GM18505 (cell line): Measurements from ENCODE around the gene MOSMO.

Source experiments
- ATAC-seq: cut with Tn5 transposase; IDR thresholded peaks from one replicate; pipeline ENCODE4 v1.9.1; 2021; ENCODE audit not compliant: unreplicated experiment
- POLR2A ChIP-seq: IDR thresholded peaks from 4 replicates; pipeline ENCODE4 v1.6.1; 2011; ENCODE audit warnings: borderline replicate concordance; ENCODE audit not compliant: insufficient read depth, insufficient read length; ENCODE audit errors: extremely low read depth

MOSMO gene

DNA sequence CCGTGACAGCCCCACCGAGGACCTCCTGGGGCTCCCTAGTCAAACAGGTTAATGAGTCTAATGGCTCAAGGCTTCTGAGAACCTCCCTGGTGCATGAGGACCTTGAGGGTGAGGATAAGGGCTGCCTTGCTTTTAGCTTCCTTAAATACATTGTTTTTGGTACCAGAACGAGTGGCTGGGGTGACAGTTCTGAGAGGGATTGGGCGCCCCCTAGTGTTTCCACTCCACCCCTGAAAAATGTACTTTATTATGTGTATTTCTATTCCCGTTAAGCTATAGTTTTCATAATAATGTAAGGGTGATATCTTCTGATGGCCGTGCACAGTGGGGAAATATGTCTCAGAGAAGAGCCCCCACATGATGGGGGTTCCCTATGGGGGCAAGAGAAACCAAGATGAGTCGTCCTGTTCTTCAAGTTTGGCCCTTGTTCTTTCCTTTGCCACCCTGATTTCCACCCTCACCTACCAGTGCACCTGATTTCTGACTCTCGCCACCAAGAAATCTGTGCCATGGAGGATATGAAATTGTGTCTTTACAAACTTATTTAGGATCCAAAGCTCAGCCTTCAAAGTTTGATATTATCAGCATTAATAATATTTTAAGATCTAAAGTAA, 69.9 kb downstream of the MOSMO start:
- no peak for ATAC-seq
- TF ChIP-seq POLR2A = no peak

DNA sequence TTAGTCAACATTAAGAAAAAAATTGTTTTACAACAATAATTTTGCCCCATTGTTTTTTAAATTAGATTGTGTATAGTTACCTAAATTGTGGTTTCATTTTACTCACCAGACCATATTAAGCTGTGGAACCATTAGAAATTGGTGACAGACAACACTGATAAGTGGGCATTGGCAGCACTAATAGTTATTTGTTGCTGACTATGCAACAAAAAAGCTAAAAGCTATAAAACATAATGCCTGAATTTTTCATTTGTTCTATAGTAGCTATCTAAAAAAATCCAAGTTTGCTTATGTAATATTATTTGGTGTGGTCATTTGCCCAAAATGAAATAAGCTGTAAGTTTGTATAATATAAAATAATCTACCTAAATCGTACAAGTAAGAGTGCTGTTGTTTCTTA, 70.7 kb downstream of the MOSMO start:
- TF ChIP-seq POLR2A = no peak
- no peak for ATAC-seq

DNA sequence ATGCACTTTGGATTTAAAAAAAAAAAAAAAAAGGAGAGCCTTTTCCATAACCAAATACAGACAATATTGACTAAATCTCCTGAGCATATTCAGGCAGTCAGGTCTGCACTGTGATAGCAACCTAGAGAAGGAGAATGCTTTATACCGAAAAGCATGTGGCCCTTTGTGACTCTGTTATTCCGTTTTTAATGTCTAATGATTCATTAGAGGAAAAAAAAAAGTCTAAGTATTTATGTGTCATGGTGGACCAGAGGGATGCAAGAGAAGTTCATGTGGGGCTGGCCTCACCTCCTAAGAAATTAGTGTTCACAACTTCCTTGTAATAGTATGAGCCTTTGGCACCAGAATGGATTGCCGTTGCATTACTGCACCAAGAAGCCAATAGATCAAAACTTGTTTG, 73.1 kb downstream of the MOSMO start:
- ATAC-seq = no peak
- no peak for TF ChIP-seq POLR2A

DNA sequence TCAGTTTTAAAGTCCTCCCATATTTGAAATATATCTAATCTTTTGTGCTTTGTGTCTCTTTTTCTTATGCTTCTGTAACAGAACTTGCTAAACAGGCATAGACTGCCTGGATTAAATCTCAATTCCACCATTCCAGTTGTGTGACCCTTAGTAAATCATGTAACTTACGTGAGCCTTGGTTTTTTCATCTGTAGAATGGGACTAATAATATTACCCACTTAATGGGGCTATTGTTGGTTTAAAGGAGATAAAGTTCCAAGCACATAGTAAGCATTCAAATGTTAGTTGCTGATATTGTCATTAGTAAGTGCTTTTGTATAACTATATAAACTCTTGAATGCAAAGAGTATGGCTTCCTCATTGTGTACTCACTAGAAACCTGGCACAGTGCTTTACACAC, 78.5 kb downstream of the MOSMO start:
- no peak for TF ChIP-seq POLR2A
- ATAC-seq = no peak

DNA sequence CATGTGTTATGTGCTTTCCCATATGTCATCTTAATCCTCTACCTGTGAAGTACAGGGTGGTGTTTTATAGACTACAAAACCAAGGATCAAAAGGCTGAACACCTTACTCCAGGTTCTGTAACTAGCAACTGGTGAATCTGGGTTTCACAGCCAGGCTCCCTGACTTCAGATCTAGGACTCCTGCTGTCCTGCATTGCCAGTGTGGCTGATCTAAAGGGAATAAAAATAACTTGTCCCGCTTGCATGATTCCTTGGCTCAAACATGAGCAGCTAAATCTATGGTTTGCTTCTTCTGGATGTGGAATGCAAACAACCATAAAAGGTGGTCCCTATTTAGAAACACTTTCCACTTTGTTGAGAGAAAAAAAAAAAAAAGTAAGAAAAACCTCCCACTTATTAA, 80.7 kb downstream of the MOSMO start:
- TF ChIP-seq POLR2A = no peak
- no peak for ATAC-seq

DNA sequence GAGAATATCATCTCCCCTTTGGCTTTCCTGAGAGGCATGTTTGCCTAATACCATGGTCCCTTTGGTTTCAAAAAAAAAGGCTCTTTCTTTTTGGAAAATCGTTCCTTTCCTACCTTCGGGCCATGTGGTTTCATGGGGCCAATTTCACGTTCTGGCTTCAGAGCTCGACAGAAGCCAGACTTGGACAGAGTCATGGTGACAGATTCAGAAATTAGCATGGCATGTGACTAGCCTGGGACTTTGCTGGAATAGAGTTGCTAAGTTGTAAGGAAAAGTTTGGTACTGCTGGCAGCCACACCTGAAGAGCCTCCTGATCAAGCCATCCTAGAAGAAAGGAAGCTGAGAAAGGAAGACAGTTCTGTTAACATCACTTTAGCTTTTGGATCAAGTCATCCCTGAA, 82.0 kb downstream of the MOSMO start:
- no peak for ATAC-seq
- TF ChIP-seq POLR2A = no peak

DNA sequence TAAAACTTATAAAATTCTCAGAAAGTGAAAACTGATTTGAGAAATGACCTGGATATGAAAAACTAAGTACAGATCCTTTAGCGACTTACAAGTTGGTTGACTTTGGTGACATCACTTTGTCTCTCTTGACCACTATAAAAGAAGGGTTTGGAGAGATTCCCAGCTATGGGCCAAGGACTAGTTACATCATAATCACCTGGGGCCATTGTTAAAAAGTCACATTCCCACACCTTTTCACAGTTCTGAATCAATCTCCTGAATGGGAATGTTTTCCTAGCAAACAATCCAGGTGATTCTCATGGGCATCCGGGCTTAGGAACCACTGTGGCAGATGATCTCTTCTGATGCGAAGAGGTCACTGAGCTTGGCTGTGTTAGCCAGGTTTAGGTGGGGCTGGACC, 83.8 kb downstream of the MOSMO start:
- no peak for ATAC-seq
- TF ChIP-seq POLR2A = no peak

DNA sequence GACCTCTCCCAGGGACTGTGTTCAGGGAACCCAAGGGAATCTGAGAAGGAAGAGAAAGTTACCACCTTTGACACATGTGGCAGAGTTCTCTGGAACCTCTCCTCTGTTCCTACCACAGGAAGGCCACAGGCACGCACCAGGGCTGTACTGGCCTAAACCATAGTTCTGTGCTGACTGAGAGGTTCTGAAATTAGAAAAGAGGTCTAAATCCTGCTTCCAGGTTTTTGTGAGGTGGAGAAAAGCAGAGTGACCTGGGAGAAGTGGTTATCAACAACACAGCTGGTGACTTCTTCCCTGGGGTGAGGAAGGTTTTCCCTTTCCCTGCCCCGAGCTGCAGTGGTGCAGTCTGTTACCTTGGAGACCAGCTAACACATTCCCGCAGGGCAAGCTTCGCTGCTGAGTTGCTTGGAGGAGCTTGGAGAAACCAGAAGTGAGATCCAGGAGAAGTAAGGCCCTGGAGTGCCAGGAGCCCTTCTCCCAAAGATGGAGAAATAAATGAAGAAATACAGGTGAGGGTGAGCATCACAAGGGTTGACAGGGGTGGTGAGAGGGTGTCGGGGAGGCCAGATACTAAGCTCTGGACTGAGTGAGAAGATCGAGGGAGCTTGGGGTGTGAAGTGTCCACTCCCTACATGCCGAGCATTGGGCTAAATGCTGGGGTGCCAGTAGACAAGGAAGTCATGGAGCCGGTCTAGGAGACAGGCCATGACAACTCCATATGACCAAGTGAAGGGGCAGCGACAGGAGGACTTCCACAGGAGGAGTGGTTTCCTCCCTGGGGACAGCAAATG, 84.4 kb downstream of the MOSMO start, which contains the start of gene VWA3A:
Gene VWA3A, plus strand, starts transcription at position 399 of the 791 bp plus-strand sequence. Its CDS starts 97 bp downstream, at position 496.
- ATAC-seq = no peak
- no peak for TF ChIP-seq POLR2A

DNA sequence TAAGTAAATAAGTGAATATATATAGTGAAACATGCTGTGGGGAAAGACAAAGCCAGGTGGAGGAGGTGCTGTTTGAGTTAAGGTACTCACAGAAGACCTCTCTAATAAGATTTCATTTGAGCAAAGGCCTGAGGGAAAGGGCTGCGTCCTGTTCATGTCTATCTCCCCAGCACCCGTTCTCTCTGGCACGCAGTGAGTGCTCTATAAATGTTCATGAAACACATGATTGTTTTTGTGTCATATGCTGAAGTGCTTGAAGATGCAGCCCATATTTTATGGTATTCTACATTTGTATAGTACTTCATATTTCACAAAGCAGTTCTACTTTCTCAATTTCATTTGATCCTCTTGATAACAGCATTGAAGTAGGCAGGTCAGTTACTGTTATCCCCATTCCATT, 85.4 kb downstream of the MOSMO start:
- no peak for TF ChIP-seq POLR2A
- no peak for ATAC-seq

DNA sequence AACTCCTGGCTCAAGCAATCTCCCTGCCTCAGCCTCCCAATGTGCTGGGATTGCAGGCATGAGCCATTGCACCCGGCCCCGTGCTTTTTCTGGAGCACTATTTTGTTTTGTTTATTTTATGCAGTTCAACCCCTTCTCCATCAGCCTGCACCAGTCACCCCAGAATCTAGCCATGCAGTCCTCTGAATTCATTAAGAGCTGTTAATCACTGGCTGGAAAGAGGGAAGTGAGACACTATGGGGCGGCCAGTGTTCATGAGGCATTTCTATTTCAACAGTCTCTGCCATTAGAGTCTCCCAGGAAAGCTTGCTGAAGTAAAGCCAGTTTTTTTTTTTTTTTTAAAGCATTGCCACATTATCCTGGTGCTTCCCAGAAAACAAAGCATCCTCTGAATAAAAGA, 86.1 kb downstream of the MOSMO start:
- no peak for ATAC-seq
- no peak for TF ChIP-seq POLR2A

DNA sequence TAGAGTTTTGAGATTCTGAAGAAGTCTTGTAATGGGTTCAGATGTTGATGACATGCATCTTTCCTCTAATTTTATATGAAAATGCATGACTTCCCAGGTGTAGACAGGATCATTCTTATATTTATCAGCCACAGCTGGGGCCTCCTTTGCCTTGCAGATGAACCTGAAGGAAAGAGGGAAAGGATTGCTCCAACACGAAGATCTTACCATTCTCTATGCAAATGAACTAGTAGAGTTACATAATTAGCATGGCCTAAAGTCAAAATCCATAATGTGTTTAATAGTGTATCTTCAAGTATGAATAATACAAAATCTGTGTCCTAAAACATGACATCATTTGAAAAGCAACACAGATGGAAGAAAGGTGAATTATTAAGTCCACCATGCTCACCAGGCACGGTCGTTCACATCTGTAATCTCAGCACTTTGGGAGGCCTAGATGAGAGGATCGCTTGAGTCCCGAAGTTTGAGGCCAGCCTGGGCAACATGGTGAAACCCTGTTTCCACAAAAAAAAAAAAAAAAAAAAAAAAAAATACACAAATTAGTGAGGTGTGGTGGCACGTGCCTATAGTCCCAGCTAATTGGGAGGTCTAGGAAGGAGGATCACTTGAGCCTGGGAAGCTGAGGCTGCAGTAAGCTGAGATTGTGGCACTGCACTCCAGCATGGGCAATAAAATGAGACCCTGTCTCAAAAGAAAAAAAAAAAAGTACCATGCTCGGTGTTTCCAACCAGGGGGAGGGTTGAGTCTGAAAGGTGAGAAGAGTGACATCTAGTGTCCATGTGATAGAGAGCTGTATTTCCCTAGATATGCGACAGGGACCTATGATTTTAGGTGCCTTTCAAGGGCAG, 90.7 kb downstream of the MOSMO start:
- ATAC-seq = no peak
- no peak for TF ChIP-seq POLR2A

DNA sequence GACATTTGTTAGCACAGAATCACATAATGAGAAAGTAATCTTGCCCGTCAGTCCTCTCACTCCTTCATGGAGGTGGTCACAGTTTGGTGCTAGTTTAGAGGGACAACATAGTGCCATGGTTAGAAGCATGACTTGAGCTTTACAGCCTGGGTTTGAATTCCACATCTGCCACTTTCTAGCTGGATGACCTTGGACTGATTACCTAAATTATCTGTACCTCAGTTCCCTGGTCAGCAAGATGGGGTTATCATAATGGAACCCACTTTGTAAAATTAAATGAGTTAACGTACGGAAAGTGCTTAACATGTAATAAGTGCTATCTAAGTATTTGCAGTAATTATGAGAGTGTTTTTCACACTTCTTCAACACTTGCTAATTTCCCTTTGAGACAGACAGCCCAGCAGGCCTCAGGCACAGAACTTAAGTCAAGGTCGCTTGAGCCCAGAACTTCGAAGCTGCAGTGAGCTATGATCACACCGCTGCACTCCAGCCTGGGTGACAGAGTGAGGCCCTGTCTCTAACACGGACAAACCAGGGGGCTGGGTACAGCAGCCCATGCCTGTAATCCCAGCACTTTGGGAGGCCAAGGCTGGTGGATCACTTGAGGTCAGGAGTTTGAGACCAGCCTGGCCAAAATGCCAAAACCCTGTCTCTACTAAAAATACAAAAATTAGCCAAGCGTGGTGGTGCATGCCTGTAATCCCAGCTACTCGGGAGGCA, 91.5 kb downstream of the MOSMO start:
- TF ChIP-seq POLR2A = no peak
- no peak for ATAC-seq

DNA sequence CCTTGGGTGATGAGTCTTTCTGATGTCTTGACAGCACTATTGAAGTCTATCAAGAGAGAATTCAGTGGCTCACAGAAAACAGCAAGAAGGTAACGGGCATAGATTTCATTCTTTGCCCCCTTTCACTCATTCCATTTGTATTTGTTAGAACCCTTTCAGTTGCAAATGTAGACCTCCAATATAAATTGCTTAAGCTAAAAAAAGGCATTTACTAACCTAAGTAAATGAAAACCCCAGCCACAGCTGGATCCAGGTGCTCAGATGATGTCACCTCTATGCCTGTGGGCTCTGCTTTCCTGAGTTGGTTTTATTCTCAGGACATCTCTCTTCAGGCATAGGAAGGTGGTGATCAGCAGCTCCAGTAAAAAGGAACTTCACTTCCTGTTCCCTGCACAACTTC, 95.5 kb downstream of the MOSMO start:
- TF ChIP-seq POLR2A = no peak
- ATAC-seq = no peak
